Mesenchymal stem cell (in vitro differentiated cells and primary cell): ENCODE data around the gene MED9.

Source experiments
- DNase-seq: peaks from one replicate; pipeline ENCODE4 v3.0.0-alpha.2; 2013
- H2AFZ ChIP-seq: one replicate; pipeline ENCODE4 v1.6.1; 2013; ENCODE audit warnings: low read depth, mild to moderate bottlenecking, control low read depth, inconsistent platforms, low read length, moderate library complexity
- H2AK5ac ChIP-seq: 2 replicates; pipeline ENCODE4 v1.6.1; 2013; ENCODE audit warnings: low read length, moderate library complexity, mild to moderate bottlenecking, inconsistent platforms; ENCODE audit not compliant: severe bottlenecking
- H2BK120ac ChIP-seq: one replicate; pipeline ENCODE4 v1.6.1; 2013; ENCODE audit warnings: low read depth, mild to moderate bottlenecking, inconsistent platforms, low read length, moderate library complexity
- H2BK12ac ChIP-seq, 2 experiments: one replicate each; pipeline ENCODE4 v1.6.1; 2013; ENCODE audit warnings: inconsistent platforms in 2 of 2, low read length in 2 of 2, mild to moderate bottlenecking in 2 of 2, moderate library complexity in 2 of 2, control low read depth in 1 of 2
- H2BK15ac ChIP-seq: one replicate; pipeline ENCODE4 v1.6.1; 2013; ENCODE audit warnings: mild to moderate bottlenecking, low read depth, inconsistent platforms; ENCODE audit not compliant: poor library complexity, severe bottlenecking
- H2BK5ac ChIP-seq: 2 replicates; pipeline ENCODE4 v1.6.1; 2013; ENCODE audit warnings: low read depth, mild to moderate bottlenecking, low read length, control low read depth, inconsistent platforms; ENCODE audit not compliant: poor library complexity, severe bottlenecking
- H3K14ac ChIP-seq, 2 experiments: one replicate each; pipeline ENCODE4 v1.6.1; 2013; ENCODE audit warnings: inconsistent platforms in 2 of 2, low read length in 2 of 2, control low read depth in 1 of 2, mild to moderate bottlenecking in 1 of 2, moderate library complexity in 1 of 2
- H3K18ac ChIP-seq, 2 experiments: one replicate each; pipeline ENCODE4 v1.6.1; 2013; ENCODE audit warnings: inconsistent platforms in 2 of 2, low read length in 2 of 2, control low read depth in 1 of 2, low read depth in 1 of 2, mild to moderate bottlenecking in 1 of 2
- H3K23ac ChIP-seq, 2 experiments: one replicate each; pipeline ENCODE4 v1.6.1; 2013; ENCODE audit warnings: inconsistent platforms in 2 of 2, low read length in 2 of 2, mild to moderate bottlenecking in 2 of 2, moderate library complexity in 2 of 2, control low read depth in 1 of 2
- H3K27ac ChIP-seq: 2 replicates; pipeline ENCODE4 v1.5.1; 2013; ENCODE audit warnings: mild to moderate bottlenecking, moderate library complexity, low read length, control low read depth, inconsistent platforms; ENCODE audit not compliant: poor library complexity, severe bottlenecking
- H3K27me3 ChIP-seq, 2 experiments: 2 replicates each; pipeline versions ENCODE4 v1.6.1 to v1.7.0; 2013; ENCODE audit warnings: low read length in 2 of 2, mild to moderate bottlenecking in 2 of 2, moderate library complexity in 2 of 2, control low read depth in 1 of 2, inconsistent platforms in 1 of 2; ENCODE audit not compliant: control insufficient read depth in 1 of 2, insufficient read depth in 1 of 2
- H3K36me3 ChIP-seq, 2 experiments: 2 replicates each; pipeline versions ENCODE4 v1.6.1 to v1.7.0; 2013; ENCODE audit warnings: low read length in 2 of 2, control low read depth in 1 of 2, inconsistent platforms in 1 of 2, low read depth in 1 of 2, mild to moderate bottlenecking in 1 of 2; ENCODE audit not compliant: insufficient read depth in 2 of 2, control insufficient read depth in 1 of 2
- H3K4ac ChIP-seq, 2 experiments: one replicate each; pipeline ENCODE4 v1.6.1; 2013; ENCODE audit warnings: inconsistent platforms in 2 of 2, low read length in 2 of 2, mild to moderate bottlenecking in 2 of 2, moderate library complexity in 2 of 2, control low read depth in 1 of 2, low read depth in 1 of 2
- H3K4me1 ChIP-seq: 2 replicates; pipeline ENCODE4 v1.6.1; 2013; ENCODE audit warnings: low read depth, low read length, control low read depth; ENCODE audit not compliant: control insufficient read depth, insufficient read depth
- H3K4me2 ChIP-seq: 2 replicates; pipeline ENCODE4 v1.6.1; 2013; ENCODE audit warnings: low read length, mild to moderate bottlenecking, inconsistent platforms; ENCODE audit not compliant: poor library complexity, severe bottlenecking
- H3K4me3 ChIP-seq, 2 experiments: 2 replicates each; pipeline versions ENCODE4 v1.5.1 to v1.7.0; 2013; ENCODE audit warnings: low read length in 2 of 2, mild to moderate bottlenecking in 2 of 2, control low read depth in 1 of 2, low read depth in 1 of 2; ENCODE audit not compliant: insufficient read depth in 1 of 2
- H3K79me1 ChIP-seq: replicated peaks from 2 replicates; pipeline ENCODE4 v1.6.1; 2013; ENCODE audit warnings: mild to moderate bottlenecking, control low read depth, low read length, inconsistent platforms; ENCODE audit not compliant: poor library complexity, severe bottlenecking
- H3K9ac ChIP-seq: 2 replicates; pipeline ENCODE4 v1.7.0; 2013; ENCODE audit warnings: mild to moderate bottlenecking, low read length, moderate library complexity
- H3K9me3 ChIP-seq: 2 replicates; pipeline ENCODE4 v1.7.0; 2013; ENCODE audit warnings: mild to moderate bottlenecking, low read length; ENCODE audit not compliant: control insufficient read depth
- H4K8ac ChIP-seq: one replicate; pipeline ENCODE4 v1.6.1; 2013; ENCODE audit warnings: inconsistent platforms, mild to moderate bottlenecking, low read length, moderate library complexity
- H4K91ac ChIP-seq: one replicate; pipeline ENCODE4 v1.6.1; 2013; ENCODE audit warnings: mild to moderate bottlenecking, low read length, inconsistent platforms
- WGBS: methylation state at CpG from one replicate; pipeline ENCODE4 v1.1.7; 2013; ENCODE audit warnings: mixed read lengths; 5-methylcytosine and 5-hydroxymethylcytosine counted together

The MED9 gene

GRCh38 chr17:17502741-17503565 lies 26.2 kb downstream of the MED9 start:
- Histone ChIP-seq H4K91ac (no peak overlapping the region), H3K27me3 (peaks cover 25 to 41% of the 10 kb centered on the region in 2 experiments), H3K9ac (no peak overlapping the region), H3K4me3 (no peak overlapping the region), H3K4ac (no peak overlapping the region), H2BK12ac (no peak overlapping the region), H3K36me3 (peaks cover 0 to 3% of the 10 kb centered on the region in 2 experiments), H2BK120ac (no peak overlapping the region), H4K8ac (no peak overlapping the region), H3K23ac (no peak overlapping the region), H3K4me1 (no peaks in the 10 kb centered on the region), H2AFZ (no peak overlapping the region), H2BK5ac (no peak overlapping the region), H2AK5ac (no peak overlapping the region), H2BK15ac (no peak overlapping the region), H3K18ac (no peak overlapping the region), H3K9me3 (no peaks in the 10 kb centered on the region), H3K79me1 (no peaks in the 10 kb centered on the region), H3K14ac (no peak overlapping the region), H3K27ac (no peak overlapping the region), H3K4me2 (no peak overlapping the region)
- no peak for DNase-seq
- 92% methylated on average over 21 of the region's 21 CpGs for WGBS

GRCh38 chr17:17503566-17504130 lies 26.8 kb downstream of the MED9 start:
- H4K8ac ChIP-seq, result no peak overlapping the region
- H3K27ac ChIP-seq, result no peak overlapping the region
- no peak overlapping the region for H2AFZ ChIP-seq
- no peaks in the 10 kb centered on the region for H3K9me3 ChIP-seq
- no peak overlapping the region for H2AK5ac ChIP-seq
- H3K18ac ChIP-seq, result no peak overlapping the region
- H3K14ac ChIP-seq, result no peak overlapping the region
- H2BK5ac ChIP-seq, result no peak overlapping the region
- no peak overlapping the region for H2BK15ac ChIP-seq
- no peak overlapping the region for H3K4ac ChIP-seq
- no peak overlapping the region for H3K4me3 ChIP-seq
- no peak overlapping the region for H3K23ac ChIP-seq
- no peak overlapping the region for H4K91ac ChIP-seq
- H3K4me1 ChIP-seq, result no peaks in the 10 kb centered on the region
- H2BK120ac ChIP-seq, result no peak overlapping the region
- H2BK12ac ChIP-seq, result no peak overlapping the region
- H3K27me3 ChIP-seq, result peaks cover 23 to 34% of the 10 kb centered on the region in 2 experiments
- no peak overlapping the region for H3K4me2 ChIP-seq
- no peaks in the 10 kb centered on the region for H3K79me1 ChIP-seq
- no peak overlapping the region for H3K9ac ChIP-seq
- DNase-seq, result no peak
- 89% methylated on average over 5 of the region's 7 CpGs for WGBS
- H3K36me3 ChIP-seq, result peaks cover 0 to 4% of the 10 kb centered on the region in 2 experiments

- Histone ChIP-seq H3K9ac (no peak overlapping the region), H2BK15ac (no peak overlapping the region), H3K4me2 (no peak overlapping the region), H2BK5ac (no peak overlapping the region), H2AFZ (no peak overlapping the region), H3K27me3 (peaks cover 26 to 27% of the 10 kb centered on the region in 2 experiments), H2AK5ac (no peak overlapping the region), H4K91ac (no peak overlapping the region), H3K4ac (no peak overlapping the region), H3K4me1 (no peaks in the 10 kb centered on the region), H2BK12ac (no peak overlapping the region), H3K27ac (no peak overlapping the region), H3K79me1 (no peaks in the 10 kb centered on the region), H3K9me3 (no peaks in the 10 kb centered on the region), H3K36me3 (peaks cover 0 to 6% of the 10 kb centered on the region in 2 experiments), H3K14ac (no peak overlapping the region), H2BK120ac (no peak overlapping the region), H3K18ac (no peak overlapping the region), H3K23ac (no peak overlapping the region), H4K8ac (no peak overlapping the region), H3K4me3 (no peak overlapping the region)
- no peak for DNase-seq
- WGBS, result 78% methylated on average over 17 of the region's 20 CpGs
These were observed 27.7 kb downstream of the MED9 start for GRCh38 chr17:17504341-17505140.

GRCh38 chr17:17505151-17505550 lies 28.4 kb downstream of the MED9 start:
- Histone ChIP-seq H3K27ac (no peak overlapping the region), H4K91ac (no peak overlapping the region), H3K4ac (no peak overlapping the region), H3K23ac (no peak overlapping the region), H4K8ac (no peak overlapping the region), H2BK12ac (no peak overlapping the region), H2BK5ac (no peak overlapping the region), H3K4me3 (no peak overlapping the region), H2AFZ (no peak overlapping the region), H3K36me3 (peaks cover 0 to 6% of the 10 kb centered on the region in 2 experiments), H3K79me1 (no peaks in the 10 kb centered on the region), H3K27me3 (peaks cover 20 to 32% of the 10 kb centered on the region in 2 experiments), H3K9me3 (no peaks in the 10 kb centered on the region), H3K4me2 (no peak overlapping the region), H3K4me1 (peaks cover 5% of the 10 kb centered on the region), H2BK15ac (no peak overlapping the region), H2BK120ac (no peak overlapping the region), H3K18ac (no peak overlapping the region), H3K9ac (no peak overlapping the region), H2AK5ac (no peak overlapping the region), H3K14ac (no peak overlapping the region)
- no peak for DNase-seq
- WGBS, result 83% methylated on average over 3 of the region's 5 CpGs
